NCI-H1694 treated with DMSO at 0.1 percent for 48 hours (cell line): ENCODE results near the gene JAKMIP2.
A peak's percentile ranks its signal among the peaks of the same experiment; 100 is the strongest.

ENCODE experiments used
- DNase-seq: peaks from one replicate; lab custom pipeline; 2025; lab: John Stamatoyannopoulos, UW

Gene JAKMIP2

DNA sequence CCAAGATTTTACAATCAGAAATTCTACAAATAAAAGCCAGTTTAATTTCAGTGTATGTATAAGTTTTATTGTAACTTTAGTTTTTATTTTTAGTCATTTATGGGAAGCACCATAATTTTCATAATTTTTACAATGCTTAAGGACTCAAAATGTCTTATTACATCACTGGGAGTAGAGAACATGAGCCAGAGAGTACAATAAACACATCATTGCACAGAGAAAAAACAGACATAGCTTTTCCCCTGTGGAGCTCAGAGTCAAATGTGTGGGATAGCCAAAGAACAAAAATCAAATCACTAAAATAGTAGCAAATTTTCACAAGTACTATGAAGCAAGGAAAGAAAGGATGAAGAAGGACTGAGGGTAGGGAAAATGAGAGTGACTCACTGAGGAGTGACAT is 5.5 kb upstream of the JAKMIP2 start:
- no peak for DNase-seq

DNA sequence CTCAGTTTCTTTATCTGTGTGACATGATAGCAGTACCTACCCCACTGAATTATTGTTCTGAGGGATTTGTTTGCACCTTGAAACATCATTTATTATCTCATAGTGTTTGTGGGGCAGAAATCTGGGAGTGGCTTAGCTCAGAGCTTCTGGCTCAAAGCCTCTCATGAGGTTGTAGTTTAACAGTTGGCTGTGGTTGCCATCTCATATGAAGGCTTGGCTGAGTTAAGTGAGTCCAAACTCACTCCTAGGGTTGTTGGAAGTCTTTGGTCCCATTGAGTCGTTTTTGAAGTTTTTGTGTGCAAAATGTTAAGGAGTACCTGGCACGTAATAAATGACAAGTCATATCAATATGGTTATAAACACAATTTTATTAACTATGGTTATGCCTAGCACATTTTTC is 3.6 kb upstream of the JAKMIP2 start:
- no peak for DNase-seq

DNA sequence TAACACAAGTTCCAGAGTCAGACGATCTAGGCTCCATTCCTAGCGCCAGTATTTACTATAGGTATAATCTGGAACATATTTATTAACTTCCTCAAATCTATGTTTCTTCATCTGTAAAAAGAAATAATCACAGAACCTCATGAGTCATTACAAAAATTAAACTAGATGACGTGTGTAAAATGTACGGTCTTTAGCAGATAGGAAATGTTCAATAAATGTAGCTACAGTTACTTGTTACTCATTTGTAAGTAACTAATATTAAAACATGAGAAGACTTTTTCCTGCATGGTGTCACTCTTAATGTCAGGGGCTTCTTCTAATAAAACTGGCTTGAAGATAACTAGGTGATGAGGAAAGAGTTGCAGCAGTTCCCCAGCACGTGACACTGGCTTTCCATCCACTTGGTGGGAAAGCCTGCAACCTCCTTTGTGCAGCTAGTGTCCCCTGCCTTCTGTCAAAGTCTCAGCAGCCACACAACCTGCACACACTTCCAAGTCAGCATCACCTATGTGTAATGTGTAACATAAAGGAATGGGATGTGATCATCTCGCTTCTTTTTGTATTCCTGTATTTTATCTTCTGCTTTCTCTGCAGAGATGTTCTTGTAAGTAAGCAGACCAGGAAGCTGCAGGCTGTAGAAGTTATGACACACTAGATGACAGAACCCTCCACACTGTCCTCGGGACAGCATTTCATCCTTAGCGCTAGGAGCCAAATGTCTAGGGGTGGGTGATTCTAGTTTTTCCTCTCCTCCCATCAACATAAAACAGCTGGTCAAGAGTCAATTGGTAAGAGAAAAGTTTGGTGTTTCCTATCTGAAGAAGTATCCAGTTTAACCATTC is 1.8 kb upstream of the JAKMIP2 start:
- no peak for DNase-seq

DNA sequence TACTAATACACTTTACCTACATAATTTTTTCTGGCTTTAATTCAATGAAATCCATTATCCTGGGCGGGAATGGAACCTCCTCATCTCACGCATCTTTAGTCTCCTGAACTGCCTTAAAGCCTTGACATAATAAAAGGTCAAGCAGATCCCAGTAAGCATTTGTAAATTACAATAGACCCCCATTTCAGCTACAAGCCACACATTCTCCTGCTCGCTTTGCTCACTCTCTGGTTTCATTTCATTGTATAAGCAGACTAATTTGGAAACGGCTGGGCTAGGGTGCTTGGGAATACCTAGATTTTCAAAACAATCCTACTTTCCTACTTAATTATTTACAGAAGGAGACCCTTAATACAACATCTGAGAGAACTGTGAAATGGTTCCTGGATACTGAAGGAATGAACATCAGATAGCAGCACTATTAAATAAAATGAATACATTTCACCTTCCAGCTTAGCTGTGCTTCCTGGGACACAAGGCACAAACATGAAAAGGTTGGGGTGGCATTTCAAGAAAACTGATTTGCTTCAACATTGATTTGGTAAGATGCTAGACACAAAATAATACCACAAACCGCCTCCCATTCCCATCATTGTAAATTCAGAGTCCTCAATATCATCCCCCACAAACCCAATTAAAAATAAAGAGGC is 1.5 kb downstream of the JAKMIP2 start:
- DNase-seq: no peak

DNA sequence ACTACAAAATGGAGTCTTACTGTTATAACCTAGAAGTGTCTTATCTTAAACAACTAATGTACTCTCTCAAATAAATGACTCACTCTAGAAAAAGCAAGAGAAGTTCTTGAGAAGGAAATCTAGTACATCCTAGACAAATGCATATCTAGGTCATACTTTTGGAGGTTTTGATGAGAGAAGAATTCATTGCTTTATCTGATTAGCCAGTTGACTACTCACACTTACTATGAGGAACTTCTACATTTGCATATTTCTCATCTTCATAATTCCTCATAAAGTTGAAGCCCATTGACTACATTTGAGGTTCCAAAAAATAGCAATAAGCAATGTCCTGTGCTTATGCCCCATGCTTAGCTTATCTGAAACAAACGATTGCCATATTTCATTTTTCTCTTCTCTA is 2.8 kb downstream of the JAKMIP2 start:
- no peak for DNase-seq

DNA sequence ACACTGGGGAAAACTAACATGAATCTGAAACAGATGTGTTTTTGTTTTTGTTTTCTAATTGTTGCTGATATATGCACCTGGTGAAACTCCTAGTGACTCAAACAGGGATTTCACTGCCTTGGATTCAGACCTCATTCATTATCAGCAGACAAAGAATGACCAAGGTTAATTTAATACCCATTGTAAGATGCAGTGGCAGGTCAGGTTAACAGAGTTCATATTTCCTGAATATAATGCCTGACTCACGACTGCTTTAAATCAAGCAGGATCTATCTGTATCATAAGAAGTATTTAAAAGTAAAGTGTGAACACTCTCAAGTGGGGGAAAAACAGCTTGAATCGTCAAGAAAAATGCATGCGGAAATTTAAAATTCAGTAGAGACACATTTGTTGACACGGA is 5.5 kb downstream of the JAKMIP2 start:
- no peak for DNase-seq

DNA sequence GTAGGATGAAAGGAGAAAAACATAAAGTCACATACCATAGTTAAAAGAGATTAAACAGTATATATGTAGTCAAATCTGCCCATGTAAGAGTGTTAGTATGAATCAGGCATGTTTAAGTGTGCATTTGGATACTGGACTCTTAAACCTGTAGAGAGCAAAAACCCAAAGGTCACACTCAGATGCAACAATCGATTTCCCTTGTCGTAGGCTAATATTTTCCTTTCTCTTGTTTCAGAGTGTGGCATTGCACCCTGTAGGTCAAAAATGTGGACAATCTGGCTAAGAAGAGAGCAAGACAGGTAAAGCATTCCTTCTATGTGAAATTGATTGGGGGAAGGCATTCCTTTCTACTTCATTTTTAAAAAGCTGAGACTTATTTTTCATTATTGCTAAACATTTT is 8.9 kb downstream of the JAKMIP2 start:
- DNase-seq: no peak

DNA sequence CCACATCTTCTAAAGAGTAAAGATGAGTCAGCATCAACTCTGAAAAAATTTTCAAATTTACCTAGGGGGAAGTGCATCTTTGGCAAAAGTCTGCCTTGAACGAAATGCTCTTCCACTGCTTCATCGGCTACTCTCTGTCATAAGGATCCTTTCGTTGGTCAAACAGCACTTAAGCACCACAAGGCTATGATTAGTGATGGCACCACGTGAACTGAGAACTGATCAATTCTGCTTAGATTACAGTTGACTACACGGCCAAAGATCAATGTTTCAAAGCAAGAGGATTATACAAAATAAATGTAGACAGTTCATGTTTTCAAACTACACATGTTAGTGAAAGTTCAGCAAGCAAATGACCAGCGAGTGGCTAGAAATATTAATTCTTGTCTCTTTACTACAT is 9.4 kb downstream of the JAKMIP2 start:
- no peak for DNase-seq

DNA sequence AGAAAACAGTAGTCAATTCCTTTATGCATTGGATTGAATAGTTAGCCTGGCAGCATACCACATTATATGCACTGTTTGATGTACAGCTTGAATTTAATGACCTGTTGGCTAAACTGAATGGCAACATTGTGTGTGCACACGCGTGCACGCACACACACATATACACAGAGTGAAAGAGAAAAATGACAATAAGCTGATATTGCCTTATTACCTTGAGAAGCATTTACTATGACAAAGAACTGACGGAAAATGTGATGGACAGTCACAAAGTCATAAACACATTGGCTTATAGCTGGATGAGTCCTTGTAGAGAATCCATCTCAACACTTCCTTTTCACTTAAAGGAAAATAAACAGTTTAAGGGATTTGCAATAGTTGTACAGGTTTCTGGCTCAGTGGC is 15.5 kb downstream of the JAKMIP2 start:
- no peak for DNase-seq

DNA sequence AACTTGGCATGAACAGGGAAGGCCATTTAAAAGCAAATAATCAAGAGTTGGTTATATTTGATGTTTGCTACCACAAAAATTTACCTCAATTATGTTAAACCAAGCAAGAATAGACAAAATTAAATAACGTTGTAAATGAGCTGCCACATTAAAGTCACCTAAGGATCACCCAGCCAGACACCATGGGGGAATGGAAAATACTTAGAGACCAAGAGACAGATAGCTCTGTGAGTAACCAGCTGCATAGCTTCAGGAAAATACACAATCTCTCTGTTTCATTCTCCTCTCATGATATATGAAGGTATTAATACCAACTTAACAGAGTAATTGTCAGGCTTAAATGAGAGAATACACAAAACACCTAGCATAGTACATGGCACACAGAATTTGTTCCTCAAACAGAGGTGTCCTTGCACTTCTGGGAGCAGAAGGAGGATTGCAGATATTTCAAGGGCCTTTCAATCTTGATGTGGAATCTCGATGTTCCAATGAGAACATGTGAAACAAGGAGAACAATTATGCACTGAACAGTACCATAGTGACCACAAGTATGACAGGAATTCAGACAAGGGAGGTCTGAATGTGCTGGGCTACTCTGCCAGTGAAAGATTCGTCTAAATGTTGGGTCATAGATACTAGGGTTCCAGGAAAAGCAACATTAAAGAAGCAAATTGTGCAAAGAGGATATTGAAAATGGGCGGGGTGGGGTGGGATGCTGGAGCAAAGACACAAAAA is 18.6 kb downstream of the JAKMIP2 start:
- no peak for DNase-seq

DNA sequence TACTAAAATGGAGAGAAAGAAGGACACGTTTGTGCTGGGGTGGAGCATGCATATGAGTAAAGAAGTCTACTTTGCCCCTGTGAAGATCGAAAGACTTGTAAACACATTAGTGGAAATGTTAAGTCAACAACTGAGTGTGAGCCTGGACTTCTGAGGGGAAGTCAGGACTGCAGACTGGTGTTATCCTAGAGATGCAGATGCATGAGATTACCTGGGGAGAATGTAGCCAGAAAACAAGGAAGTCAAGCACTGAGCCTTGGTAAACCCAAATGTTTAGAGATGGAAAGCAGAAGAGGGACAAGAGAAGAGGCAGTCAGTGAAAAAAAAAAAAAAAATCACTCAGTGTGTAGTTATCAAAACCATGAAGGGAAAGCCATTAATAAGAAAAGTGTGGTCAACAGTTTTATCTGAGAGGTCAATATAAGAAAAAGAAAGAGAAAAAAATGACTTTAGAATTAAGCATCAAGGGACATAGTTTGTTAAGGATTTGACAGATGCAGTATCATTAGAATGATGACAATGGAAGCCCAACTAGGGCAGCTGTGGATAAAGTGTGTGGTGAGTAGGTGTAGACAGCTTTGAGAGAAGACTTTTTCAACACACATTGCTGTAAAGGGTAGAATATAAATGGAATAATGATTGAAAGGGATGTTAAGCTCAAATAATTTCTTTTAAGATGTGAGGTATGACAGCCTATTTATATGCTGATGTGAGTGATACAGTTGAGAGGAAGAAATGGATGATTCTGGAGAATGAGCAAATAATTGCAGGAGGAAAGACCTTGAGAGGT is 22.2 kb downstream of the JAKMIP2 start:
- DNase-seq: no peak

DNA sequence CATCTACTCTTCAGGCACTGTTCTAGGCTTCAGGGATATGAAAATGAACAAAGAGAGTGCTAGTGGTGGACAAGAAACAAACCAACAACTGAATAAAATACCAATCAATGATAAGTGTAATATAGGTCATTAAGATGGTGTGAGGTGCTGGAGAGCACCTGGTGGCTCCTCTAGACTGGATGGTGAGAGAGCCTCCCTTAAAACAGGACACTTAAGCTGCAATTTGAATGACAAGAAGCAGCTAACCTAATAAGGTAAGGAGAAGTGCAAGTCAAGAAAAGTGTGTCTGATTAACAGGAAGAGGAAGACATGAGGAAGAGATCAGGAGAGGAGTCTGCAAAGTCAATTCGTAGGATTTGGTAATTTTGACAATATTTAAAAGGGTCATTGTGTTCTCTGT is 23.1 kb downstream of the JAKMIP2 start:
- DNase-seq: no peak

DNA sequence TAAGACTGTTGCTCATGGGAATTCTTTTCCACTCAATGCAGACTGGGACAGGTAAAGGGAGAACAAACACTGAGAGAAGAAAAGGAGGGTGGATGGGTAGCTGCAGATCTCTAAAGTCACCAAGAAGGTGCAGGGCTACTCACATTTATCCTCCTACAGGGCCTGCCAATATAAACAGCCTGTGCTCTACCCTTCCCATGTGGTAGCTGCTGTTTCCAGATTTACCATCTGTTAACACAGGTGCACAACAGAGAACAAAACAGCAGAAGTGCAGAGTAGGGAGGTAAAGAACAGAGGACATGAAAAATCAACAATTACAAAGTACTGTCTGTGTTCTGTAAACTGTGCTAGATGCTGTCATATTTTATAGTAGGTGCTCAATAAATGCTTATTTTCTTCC is 26.0 kb downstream of the JAKMIP2 start:
- DNase-seq: peak; percentile 72

DNA sequence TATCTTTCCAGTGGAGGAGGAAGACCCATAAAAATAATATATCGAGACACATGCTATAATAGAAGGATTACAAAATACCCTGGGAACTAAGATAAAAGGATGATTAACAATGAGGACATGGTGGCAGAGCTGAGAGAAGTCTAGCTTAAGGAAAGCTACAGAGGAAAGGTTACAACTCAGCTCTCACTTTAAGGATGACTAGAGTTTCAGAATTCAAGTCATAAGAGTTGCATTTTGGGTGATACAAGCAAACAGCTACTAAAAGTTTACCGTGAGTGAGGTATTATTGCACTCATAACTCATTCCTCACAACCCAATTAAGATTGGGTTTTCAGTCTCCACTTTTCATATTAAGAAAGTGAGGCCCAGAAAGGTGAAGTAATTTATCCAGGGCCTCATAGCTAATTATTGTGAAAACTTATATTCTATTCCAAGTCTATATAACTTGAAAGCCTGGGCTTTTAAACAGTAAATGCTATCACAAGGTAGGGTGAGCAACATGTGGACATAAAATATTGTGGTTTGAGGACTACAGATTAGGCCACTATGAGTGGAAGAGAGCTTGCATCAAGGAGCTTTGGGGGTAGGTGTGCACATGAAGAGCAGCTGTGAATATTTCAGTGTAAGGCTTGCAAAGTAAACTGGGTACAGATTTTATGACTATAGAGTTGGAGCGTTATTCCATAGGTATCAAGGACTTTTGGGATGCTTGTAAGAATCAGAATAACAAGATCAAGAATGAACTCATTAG is 28.0 kb downstream of the JAKMIP2 start:
- DNase-seq: no peak

DNA sequence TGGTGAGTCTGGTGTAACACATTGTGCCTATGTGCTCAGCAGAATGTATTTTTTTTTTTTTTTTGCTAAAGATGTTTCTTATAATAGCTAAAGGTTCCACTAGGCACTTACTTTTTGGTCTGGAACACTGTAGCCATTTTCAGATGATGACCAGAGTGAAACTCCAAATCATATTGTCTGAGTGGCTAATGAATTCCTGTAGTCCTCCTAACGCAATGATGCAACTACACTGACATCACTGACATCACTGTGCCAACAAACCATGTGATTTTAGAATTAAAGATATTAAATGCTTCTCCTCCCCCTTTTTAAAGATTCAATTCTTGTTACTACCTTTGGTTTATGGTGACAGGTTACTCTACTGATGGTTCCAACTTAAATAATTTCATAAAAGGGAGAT is 28.8 kb downstream of the JAKMIP2 start:
- no peak for DNase-seq

DNA sequence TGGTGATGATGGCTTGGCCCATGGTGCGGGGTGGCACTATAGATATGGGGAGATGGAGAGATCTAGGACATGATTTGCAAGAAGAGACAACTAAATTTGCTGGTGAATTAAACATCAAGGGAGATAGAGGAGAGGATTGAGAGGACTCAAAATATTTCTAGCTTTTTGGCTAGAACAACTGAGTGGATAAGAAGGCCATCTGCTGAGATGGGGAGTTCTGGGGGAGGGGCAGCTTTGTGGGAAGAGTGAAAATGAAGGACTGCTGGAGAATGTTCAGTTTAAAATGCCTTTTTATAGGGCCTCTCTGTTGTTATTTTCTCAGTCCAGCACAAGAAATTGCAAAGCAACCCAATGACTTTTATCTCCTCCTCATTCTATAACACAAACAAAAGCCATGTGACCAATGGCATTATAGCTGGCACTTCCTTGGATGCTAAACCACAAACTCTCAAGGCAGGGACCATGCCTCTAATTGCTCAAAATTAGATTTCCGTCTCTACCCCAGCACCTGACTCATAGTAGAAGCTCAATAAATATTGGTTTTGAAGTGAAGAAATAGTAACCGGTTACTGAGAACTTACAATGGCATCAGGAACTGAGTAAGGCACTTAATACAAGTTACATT is 29.8 kb downstream of the JAKMIP2 start:
- DNase-seq: no peak

DNA sequence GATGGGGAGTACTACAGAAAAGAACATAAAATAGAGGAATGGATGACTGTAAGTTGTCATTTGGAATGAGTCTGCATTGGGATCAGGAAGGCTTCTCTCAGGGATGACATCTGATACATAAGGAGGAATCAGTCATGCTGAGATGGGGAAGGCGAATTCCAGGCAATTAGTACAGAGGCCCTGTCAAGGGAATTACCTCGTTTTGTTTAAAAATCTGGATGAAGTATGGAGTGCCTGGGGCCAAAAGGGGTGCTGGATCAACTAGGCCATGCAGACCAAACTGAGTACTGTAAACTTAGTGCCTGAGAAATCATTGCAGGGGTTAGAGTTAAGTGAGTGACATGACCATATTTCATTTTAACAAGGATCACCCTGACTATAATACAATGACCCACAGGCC is 30.5 kb downstream of the JAKMIP2 start:
- no peak for DNase-seq

DNA sequence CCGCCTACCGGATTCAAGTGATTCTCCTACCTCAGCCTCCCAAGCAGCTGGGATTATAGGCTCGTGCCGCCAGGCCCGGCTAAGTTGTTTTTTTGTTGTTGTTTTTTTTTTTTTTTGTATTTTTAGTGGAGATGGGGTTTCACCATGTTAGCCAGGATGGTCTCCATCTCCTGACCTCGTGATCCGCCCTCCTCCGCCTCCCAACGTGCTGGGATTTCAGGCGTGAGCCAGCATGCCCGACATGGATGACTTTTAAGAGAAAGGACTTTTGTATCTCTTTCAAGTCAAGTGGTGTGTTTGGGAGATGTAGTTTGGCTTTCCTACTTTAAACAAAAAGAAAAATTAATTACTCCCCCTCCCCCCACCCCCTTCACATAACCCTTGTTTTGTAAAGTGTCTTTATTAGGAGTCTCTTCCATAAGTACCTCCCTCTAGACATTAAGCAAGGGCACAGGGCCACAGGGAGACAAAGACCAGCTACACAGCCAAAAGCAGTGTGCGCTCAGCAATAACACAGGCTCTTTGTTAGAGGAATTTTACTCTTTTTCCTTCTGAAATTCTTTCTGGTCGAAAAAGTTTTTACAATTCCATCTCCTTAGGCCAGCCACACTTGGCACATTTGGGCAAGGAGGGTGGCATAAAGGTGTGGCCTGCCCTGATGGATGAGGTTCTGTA is 31.2 kb downstream of the JAKMIP2 start:
- DNase-seq: no peak

DNA sequence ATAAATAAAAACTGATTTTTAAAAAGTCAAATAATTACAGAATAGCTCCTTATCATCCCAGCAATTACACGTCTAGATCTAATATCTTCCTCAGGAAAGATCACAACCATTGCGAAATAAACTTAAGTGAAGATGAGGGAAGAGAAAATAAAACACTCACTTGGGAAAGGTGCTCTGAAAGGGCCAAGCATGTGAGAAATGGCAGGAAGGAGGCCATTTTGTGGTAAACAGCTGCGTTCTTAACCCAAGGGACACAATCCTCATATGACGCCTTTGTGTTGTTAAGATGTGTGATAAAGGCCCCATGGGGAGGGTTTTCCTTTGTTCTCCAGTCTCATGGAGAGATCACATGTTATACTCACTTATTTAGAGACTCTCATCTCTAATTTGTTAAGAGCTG is 32.5 kb downstream of the JAKMIP2 start:
- DNase-seq: no peak

DNA sequence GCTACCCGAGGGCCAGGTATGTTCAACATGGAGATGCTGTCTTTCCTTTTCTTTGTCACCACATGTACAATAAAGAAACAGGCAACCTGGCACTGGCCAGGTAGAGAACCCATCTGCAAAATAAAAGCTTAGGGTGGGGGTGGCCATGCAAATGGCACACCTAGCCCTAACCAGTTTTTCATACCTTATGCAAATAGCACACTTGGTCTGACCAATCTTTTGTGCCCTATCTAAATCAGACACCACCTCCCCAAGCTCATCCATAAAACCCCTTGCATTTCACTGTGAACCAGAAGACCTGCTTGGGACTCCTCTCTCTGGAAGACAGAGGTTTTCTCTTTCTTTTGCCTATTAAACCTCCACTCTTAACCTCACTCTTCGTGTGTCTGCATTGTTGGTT is 33.9 kb downstream of the JAKMIP2 start:
- DNase-seq: no peak

DNA sequence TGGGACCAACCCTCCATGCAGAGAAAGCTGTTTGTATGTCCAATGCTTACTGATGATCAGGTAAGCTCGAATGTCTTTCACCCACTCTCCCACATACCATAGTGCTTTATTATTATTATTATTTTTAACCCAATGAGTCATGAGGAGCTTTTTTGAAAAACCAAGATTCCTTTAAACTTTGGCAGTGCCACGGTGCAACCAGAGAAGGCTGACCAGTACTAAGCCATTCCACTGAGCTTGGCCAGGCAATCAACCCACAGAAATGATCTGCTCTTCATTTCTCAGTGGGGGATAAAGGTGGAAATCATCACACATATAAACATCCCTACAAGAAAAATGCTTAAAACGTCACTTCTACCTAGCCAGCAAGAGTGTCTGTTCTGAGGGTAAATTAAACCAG is 35.5 kb downstream of the JAKMIP2 start:
- no peak for DNase-seq
